K562 (cell line): ENCODE measurements around the gene ANKRD6. TPM values are rescaled to one million over a fixed set of nuclear protein-coding genes. Genes with fewer than 3 reads are reported as not detected.

Experiments used
- BHLHE40 ChIP-seq: IDR thresholded peaks from 2 replicates; pipeline ENCODE4 v1.6.1; 2011; ENCODE audit warnings: low read length, improper control_type of control experiment
- CAMTA2 ChIP-seq: fragments of 250-450 bp; sonication (Bioruptor Pico); conservative IDR thresholded peaks from 2 replicates; pipeline ENCODE4 v1.5.1; 2022
- CHD2 ChIP-seq: IDR thresholded peaks from 2 replicates; pipeline ENCODE4 v1.6.1; 2011; ENCODE audit warnings: low read depth, low read length
- EGR1 ChIP-seq: fragments of 450-650 bp; conservative IDR thresholded peaks from 2 replicates; pipeline ENCODE4 v1.6.1; 2017; ENCODE audit warnings: mild to moderate bottlenecking
- NFRKB ChIP-seq: fragments of 450-650 bp; IDR thresholded peaks from 2 replicates; pipeline ENCODE4 v1.6.1; 2016; ENCODE audit warnings: low read depth
- REST ChIP-seq, 2 experiments: fragments of 450-650 bp; formaldehyde crosslinking in 1 of 2; IDR thresholded peaks; 2 replicates each; pipeline versions ENCODE4 v1.4.0 to v1.6.1; 2014 to 2020; ENCODE audit warnings: mild to moderate bottlenecking in 2 of 2, borderline replicate concordance in 1 of 2, low read depth in 1 of 2
- SETDB1 ChIP-seq: IDR thresholded peaks from one replicate; pipeline ENCODE4 v1.6.1; 2012; ENCODE audit warnings: low read length, control low read depth, inconsistent platforms
- TAF15 ChIP-seq: fragments of 200-400 bp; formaldehyde crosslinking; IDR thresholded peaks from 2 replicates; pipeline ENCODE4 v1.6.1; 2017; ENCODE audit warnings: mild to moderate bottlenecking, low read depth, low read length, moderate library complexity
- ZFP91 ChIP-seq: sonication (generic); formaldehyde crosslinking; IDR thresholded peaks from 2 replicates; pipeline ENCODE4 v1.8.0; 2022; ENCODE audit warnings: mild to moderate bottlenecking, missing genetic modification reagents
- ZNF586 ChIP-seq: fragments of 450-650 bp; formaldehyde crosslinking; conservative IDR thresholded peaks from 2 replicates; pipeline ENCODE4 v1.4.0; 2020; ENCODE audit warnings: mild to moderate bottlenecking, moderate library complexity
- ZSCAN32 ChIP-seq: fragments of 450-650 bp; formaldehyde crosslinking; IDR thresholded peaks from 2 replicates; pipeline ENCODE4 v1.4.0; 2020; ENCODE audit warnings: mild to moderate bottlenecking, moderate library complexity
- polyA plus RNA-seq, 8 experiments: library from polyadenylated mRNA; depleted of rRNA in 4 of 8; stranded (reverse) in 5 of 8; unstranded in 3 of 8; fragments of >200 nt; fragmentation: Nextera tagmentation in 2 of 8; fragmentation: Illumina TruSeq in 1 of 8; extraction: Ambion mirVana in 2 of 8; extraction: Trizol in 1 of 8; gene quantifications; 2 replicates each; pipeline versions ENCODE4 v1.2.1 to v1.2.3, GENCODE V29; 2011 to 2014; ENCODE audit warnings: inconsistent platforms in 1 of 8, missing spikeins in 1 of 8
- total RNA-seq, 7 experiments: library from RNA; depleted of rRNA in 6 of 7; stranded (reverse); fragments of >200 nt in 6 of 7; fragmentation: Illumina TruSeq in 2 of 7; extraction: Trizol in 2 of 7; gene quantifications; 2 replicates each; pipeline versions ENCODE4 v1.2.1 to v1.2.3, GENCODE V29; 2011 to 2021; ENCODE audit warnings: low replicate concordance in 1 of 7
- TF ChIP-seq, protein P1 (sequence below): fragments of 450-650 bp; formaldehyde crosslinking; IDR thresholded peaks from 2 replicates; pipeline ENCODE4 v1.4.0; 2020; ENCODE audit warnings: mild to moderate bottlenecking, mixed read lengths

ANKRD6 gene
- total and polyA plus RNA-seq, 9 of the 15 experiments (the other 6 are each of a cell fraction or from before 2014, with no cell fraction given), result 0.04 to 0.22 (median 0.08) TPM; not detected in 4

DNA sequence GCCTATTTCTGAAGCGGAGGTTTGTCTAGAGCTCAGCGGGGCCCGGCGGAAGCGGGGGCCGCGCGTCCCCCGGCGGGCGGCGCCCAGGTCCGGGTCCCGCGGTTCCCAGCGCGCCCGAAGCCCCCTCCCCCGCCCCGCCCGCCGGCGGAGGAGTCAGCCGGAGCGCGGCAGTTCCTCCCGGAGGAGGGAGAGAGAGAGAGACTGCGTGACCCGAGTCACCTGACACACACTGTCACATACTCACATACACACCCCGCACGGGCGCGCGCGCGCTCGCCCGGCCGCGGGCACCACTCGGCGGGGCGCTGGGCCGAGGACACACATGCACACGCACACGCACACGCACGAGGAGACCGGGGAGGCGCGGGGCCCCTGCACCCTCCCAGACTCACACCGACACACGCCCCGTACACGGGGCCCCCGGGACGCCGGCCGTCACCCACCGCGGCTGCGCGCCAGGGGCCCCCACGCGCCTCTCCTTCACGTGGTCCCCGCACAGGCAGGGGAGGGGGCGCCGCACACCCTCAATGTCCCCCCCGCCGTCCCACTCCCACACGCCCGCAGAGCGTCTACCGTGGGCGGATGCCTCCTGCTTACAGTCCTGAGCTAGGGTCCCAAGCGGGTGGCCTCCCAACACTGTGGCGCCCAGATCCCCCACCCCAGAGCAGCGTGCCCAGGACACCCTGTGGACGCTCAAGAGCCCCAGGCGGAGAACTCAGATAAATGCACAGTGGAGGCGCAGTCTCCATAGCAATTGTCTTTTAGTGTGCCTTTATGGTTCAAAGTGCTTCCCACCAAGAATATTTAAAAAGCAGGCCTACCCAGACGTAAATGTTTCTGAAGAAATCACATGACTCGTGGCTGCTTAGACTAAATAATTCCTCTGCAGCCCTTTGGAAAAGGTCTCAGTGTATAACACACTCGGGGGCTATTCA, 20.6 kb upstream of the ANKRD6 start, which contains the start of gene RRAGD (continued):
- TF ChIP-seq ZFP91 (CRISPR knock-in tag), result no peak
- TF ChIP-seq CAMTA2 (CRISPR knock-in tag), result no peak
- no peak for TF ChIP-seq NFRKB
- no peak for TF ChIP-seq CHD2
- TF ChIP-seq ZNF586 (CRISPR knock-in tag), result no peak
- TF ChIP-seq ZSCAN32 (CRISPR knock-in tag), result no peak
- TF ChIP-seq SETDB1, result no peak
- peak; percentile 54 for TF ChIP-seq REST (IDR thresholded peaks at IDR 0.05; ENCODE audit: borderline replicate concordance)
- no peak for TF ChIP-seq REST (CRISPR knock-in tag; IDR thresholded peaks at IDR 0.05; ENCODE audit: low read depth)
- no peak for TF ChIP-seq EGR1
- TF ChIP-seq, protein P1, sequence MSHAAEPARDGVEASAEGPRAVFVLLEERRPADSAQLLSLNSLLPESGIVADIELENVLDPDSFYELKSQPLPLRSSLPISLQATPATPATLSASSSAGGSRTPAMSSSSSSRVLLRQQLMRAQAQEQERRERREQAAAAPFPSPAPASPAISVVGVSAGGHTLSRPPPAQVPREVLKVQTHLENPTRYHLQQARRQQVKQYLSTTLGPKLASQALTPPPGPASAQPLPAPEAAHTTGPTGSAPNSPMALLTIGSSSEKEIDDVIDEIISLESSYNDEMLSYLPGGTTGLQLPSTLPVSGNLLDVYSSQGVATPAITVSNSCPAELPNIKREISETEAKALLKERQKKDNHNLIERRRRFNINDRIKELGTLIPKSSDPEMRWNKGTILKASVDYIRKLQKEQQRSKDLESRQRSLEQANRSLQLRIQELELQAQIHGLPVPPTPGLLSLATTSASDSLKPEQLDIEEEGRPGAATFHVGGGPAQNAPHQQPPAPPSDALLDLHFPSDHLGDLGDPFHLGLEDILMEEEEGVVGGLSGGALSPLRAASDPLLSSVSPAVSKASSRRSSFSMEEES (CRISPR knock-in tag), result peak; percentile 68
- no peak for TF ChIP-seq TAF15
- no peak for TF ChIP-seq BHLHE40
- TF ChIP-seq, all 486 proteins: peak for 8
